GM23338 (cell line): Measurements from ENCODE around the gene PIR. TPM values are rescaled to one million over a fixed set of nuclear protein-coding genes. Genes with fewer than 3 reads are reported as not detected.

Source experiments
- ATAC-seq: fragments of 200-7000 bp; cut with Tn5 transposase; 3 replicates; pipeline ENCODE4 v1.9.1; 2020
- DNase-seq: peaks from one replicate; pipeline ENCODE4 v3.0.0-alpha.2; 2015; ENCODE audit warnings: low spot score
- H2AFZ ChIP-seq: fragments of 200-600 bp; sonication (generic); 2 replicates; pipeline ENCODE4 v1.8.0; 2016; ENCODE audit warnings: antibody characterized with exemption, mild to moderate bottlenecking, moderate library complexity
- H3F3A ChIP-seq: fragments of 200-600 bp; sonication (generic); replicated peaks from 2 replicates; pipeline ENCODE4 v1.8.0; 2017; ENCODE audit warnings: antibody characterized with exemption, mixed run types, low read depth
- H3K27ac ChIP-seq: fragments of 200-600 bp; sonication (generic); 2 replicates; pipeline ENCODE4 v1.6.1; 2016; ENCODE audit warnings: low read depth
- H3K27me3 ChIP-seq: fragments of 200-600 bp; sonication (generic); 2 replicates; pipeline ENCODE4 v1.8.0; 2016; ENCODE audit warnings: mild to moderate bottlenecking, mixed run types, moderate library complexity; ENCODE audit not compliant: insufficient read depth
- H3K36me3 ChIP-seq: fragments of 200-600 bp; sonication (generic); 2 replicates; pipeline ENCODE4 v1.8.0; 2016; ENCODE audit warnings: mild to moderate bottlenecking; ENCODE audit not compliant: insufficient read depth
- H3K4me1 ChIP-seq: fragments of 200-600 bp; sonication (generic); 2 replicates; pipeline ENCODE4 v1.8.0; 2016; ENCODE audit warnings: mild to moderate bottlenecking, moderate library complexity; ENCODE audit not compliant: insufficient read depth
- H3K4me2 ChIP-seq: fragments of 200-600 bp; sonication (generic); 2 replicates; pipeline ENCODE4 v1.7.1; 2017; ENCODE audit warnings: mixed run types
- H3K4me3 ChIP-seq: fragments of 200-600 bp; sonication (generic); 2 replicates; pipeline ENCODE4 v1.6.1; 2016; ENCODE audit warnings: mixed run types
- H3K79me2 ChIP-seq: fragments of 200-600 bp; sonication (generic); replicated peaks from 2 replicates; pipeline ENCODE4 v1.8.0; 2017; ENCODE audit warnings: mild to moderate bottlenecking; ENCODE audit not compliant: insufficient read depth
- H3K9me2 ChIP-seq: fragments of 200-600 bp; sonication (generic); 2 replicates; pipeline ENCODE4 v1.8.0; 2017; ENCODE audit not compliant: insufficient read depth
- H4K20me1 ChIP-seq: fragments of 200-600 bp; sonication (generic); replicated peaks from 2 replicates; pipeline ENCODE4 v1.8.0; 2017; ENCODE audit warnings: mild to moderate bottlenecking; ENCODE audit not compliant: insufficient read depth
- H3K27ac Mint-ChIP-seq: 2 replicates; pipeline ENCODE4 v1.8.0; 2020; ENCODE audit warnings: inconsistent platforms, mild to moderate bottlenecking, moderate library complexity, mixed read lengths
- H3K27me3 Mint-ChIP-seq: 3 replicates; pipeline ENCODE4 v1.8.0; 2022; ENCODE audit warnings: low read depth, mild to moderate bottlenecking, moderate library complexity, mixed read lengths, inconsistent platforms; ENCODE audit not compliant: insufficient read depth, poor library complexity
- H3K36me3 Mint-ChIP-seq: 3 replicates; pipeline ENCODE4 v1.8.0; 2021; ENCODE audit warnings: low read depth, mild to moderate bottlenecking, inconsistent platforms, moderate library complexity, mixed read lengths
- H3K4me1 Mint-ChIP-seq: 3 replicates; pipeline ENCODE4 v1.8.0; 2020; ENCODE audit warnings: mild to moderate bottlenecking, inconsistent platforms, mixed read lengths
- H3K4me3 Mint-ChIP-seq: 3 replicates; pipeline ENCODE4 v1.8.0; 2021; ENCODE audit warnings: moderate library complexity, mild to moderate bottlenecking, inconsistent platforms, mixed read lengths
- H3K9me3 Mint-ChIP-seq: 3 replicates; pipeline ENCODE4 v1.8.0; 2020; ENCODE audit warnings: moderate library complexity, mild to moderate bottlenecking, inconsistent platforms, mixed read lengths
- EZH2 ChIP-seq: fragments of 200-600 bp; sonication (generic); IDR thresholded peaks from one replicate; pipeline ENCODE4 v1.8.0; 2017; ENCODE audit warnings: antibody characterized with exemption, mild to moderate bottlenecking, low read depth; ENCODE audit not compliant: unreplicated experiment
- POLR2AphosphoS5 ChIP-seq: IDR thresholded peaks from 2 replicates; pipeline ENCODE4 v1.6.1; 2016; ENCODE audit warnings: antibody characterized with exemption, low read depth
- ZNF114 ChIP-seq: fragments of 250-450 bp; sonication (Bioruptor Pico); IDR thresholded peaks from 2 replicates; pipeline ENCODE4 v1.5.0; 2020; ENCODE audit warnings: mild to moderate bottlenecking, moderate library complexity
- long read RNA-seq: library from polyadenylated mRNA; unstranded; transcript quantifications from one replicate; pipeline ENCODE4 v2.0.0, GENCODE V29; 2020; ENCODE audit not compliant: unreplicated experiment
- polyA plus RNA-seq: library from polyadenylated mRNA; unstranded; fragments of >200 nt; fragmentation: Nextera tagmentation; extraction: Ambion mirVana; gene quantifications from 2 replicates; pipeline ENCODE4 v1.2.1, GENCODE V29; 2016
- total RNA-seq: library from RNA; depleted of rRNA; stranded (reverse); fragments of >200 nt; shearing (Covaris generic); gene quantifications from 2 replicates; pipeline ENCODE4 v1.2.3, GENCODE V29; 2014; rRNA removed
- TF ChIP-seq, protein P1 (sequence below): fragments of 250-450 bp; sonication (Bioruptor Pico); IDR thresholded peaks from 2 replicates; pipeline ENCODE4 v1.5.0; 2020; ENCODE audit warnings: mild to moderate bottlenecking, moderate library complexity
- TF ChIP-seq, protein P2 (sequence below), 2 experiments: fragments of 200-600 bp in 1 of 2; sonication (generic) in 1 of 2; conservative IDR thresholded peaks; 2 replicates each; pipeline versions ENCODE4 v1.5.1 to v1.6.1; 2016 to 2017; ENCODE audit warnings: antibody characterized with exemption in 2 of 2, low read depth in 2 of 2, mild to moderate bottlenecking in 2 of 2, moderate library complexity in 1 of 2
- TF ChIP-seq, protein P3 (sequence below): IDR thresholded peaks from one replicate; pipeline ENCODE4 v1.6.1; 2018; ENCODE audit warnings: antibody characterized with exemption; ENCODE audit not compliant: unreplicated experiment

PIR gene
- total RNA-seq (13.1 and 21.0 TPM in 2 replicates), polyA plus RNA-seq (22.6 and 25.2 TPM in 2 replicates)
- long read RNA-seq, transcript PIR-201 (10 exons, 1,282 nt) = major isoform, 15 of 27 reads
- long read RNA-seq, transcript PIR-202 (10 exons, 1,539 nt) = minor isoform, 7 of 27 reads
- long read RNA-seq, partial matches to known transcripts = 2 of 27 reads
- long read RNA-seq, other reads (novel, unspliced or antisense) = 3 of 27 reads

DNA sequence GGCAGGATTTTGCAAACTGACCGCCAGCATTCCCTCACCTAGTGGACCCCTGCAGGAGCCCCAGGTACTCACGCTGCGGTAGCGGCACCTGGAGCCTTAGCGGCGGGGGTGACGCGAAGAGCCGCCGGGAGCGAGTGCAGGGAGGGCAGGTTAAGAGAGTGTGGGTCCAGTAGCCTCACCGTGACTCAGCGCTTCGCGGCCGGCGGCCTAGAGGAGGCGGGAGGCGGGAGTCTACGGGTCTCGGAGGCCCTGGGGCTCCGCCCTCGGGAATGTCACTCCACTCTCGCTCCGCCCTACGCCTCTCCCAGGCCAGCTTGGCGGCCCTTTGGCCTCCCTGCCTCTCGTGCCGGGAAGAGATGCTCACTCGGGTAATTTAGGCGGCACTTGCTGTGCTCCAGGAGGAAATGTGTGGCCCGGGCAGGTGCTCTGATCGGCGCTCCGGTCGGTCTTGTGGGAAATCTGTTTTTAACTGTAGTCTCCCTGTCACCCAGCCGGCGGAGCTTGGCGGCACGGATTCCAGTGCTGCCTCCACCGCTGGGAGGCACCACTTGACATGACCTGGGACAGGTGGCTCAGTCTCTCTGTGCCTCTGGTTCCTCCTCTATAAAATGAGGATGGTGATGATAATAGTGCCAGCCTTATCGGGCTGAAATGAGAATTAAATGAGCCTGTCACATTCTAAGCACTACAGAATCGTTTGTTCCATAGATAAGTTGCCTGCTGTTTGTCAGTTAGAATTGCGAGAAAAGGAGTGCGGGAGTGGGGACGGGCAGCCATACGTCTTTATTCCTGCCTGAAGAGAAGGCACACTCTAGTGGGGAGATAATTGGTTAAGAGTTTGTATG is at the start of gene PIR:
Gene PIR, minus strand, starts transcription at position 216 of the 845 bp plus-strand sequence. CDS start 2,076 bp downstream, outside the sequence.
- H3K27ac Mint-ChIP-seq = peak within 1 kb of the TSS; percentile 97
- no peaks in the 10 kb centered on the region for H4K20me1 ChIP-seq
- peaks cover 13% of the 10 kb centered on the region; the same call in 2 of the 3 replicates for H3K36me3 Mint-ChIP-seq
- H3F3A ChIP-seq = no peaks in the 10 kb centered on the region
- TF ChIP-seq, protein P1, sequence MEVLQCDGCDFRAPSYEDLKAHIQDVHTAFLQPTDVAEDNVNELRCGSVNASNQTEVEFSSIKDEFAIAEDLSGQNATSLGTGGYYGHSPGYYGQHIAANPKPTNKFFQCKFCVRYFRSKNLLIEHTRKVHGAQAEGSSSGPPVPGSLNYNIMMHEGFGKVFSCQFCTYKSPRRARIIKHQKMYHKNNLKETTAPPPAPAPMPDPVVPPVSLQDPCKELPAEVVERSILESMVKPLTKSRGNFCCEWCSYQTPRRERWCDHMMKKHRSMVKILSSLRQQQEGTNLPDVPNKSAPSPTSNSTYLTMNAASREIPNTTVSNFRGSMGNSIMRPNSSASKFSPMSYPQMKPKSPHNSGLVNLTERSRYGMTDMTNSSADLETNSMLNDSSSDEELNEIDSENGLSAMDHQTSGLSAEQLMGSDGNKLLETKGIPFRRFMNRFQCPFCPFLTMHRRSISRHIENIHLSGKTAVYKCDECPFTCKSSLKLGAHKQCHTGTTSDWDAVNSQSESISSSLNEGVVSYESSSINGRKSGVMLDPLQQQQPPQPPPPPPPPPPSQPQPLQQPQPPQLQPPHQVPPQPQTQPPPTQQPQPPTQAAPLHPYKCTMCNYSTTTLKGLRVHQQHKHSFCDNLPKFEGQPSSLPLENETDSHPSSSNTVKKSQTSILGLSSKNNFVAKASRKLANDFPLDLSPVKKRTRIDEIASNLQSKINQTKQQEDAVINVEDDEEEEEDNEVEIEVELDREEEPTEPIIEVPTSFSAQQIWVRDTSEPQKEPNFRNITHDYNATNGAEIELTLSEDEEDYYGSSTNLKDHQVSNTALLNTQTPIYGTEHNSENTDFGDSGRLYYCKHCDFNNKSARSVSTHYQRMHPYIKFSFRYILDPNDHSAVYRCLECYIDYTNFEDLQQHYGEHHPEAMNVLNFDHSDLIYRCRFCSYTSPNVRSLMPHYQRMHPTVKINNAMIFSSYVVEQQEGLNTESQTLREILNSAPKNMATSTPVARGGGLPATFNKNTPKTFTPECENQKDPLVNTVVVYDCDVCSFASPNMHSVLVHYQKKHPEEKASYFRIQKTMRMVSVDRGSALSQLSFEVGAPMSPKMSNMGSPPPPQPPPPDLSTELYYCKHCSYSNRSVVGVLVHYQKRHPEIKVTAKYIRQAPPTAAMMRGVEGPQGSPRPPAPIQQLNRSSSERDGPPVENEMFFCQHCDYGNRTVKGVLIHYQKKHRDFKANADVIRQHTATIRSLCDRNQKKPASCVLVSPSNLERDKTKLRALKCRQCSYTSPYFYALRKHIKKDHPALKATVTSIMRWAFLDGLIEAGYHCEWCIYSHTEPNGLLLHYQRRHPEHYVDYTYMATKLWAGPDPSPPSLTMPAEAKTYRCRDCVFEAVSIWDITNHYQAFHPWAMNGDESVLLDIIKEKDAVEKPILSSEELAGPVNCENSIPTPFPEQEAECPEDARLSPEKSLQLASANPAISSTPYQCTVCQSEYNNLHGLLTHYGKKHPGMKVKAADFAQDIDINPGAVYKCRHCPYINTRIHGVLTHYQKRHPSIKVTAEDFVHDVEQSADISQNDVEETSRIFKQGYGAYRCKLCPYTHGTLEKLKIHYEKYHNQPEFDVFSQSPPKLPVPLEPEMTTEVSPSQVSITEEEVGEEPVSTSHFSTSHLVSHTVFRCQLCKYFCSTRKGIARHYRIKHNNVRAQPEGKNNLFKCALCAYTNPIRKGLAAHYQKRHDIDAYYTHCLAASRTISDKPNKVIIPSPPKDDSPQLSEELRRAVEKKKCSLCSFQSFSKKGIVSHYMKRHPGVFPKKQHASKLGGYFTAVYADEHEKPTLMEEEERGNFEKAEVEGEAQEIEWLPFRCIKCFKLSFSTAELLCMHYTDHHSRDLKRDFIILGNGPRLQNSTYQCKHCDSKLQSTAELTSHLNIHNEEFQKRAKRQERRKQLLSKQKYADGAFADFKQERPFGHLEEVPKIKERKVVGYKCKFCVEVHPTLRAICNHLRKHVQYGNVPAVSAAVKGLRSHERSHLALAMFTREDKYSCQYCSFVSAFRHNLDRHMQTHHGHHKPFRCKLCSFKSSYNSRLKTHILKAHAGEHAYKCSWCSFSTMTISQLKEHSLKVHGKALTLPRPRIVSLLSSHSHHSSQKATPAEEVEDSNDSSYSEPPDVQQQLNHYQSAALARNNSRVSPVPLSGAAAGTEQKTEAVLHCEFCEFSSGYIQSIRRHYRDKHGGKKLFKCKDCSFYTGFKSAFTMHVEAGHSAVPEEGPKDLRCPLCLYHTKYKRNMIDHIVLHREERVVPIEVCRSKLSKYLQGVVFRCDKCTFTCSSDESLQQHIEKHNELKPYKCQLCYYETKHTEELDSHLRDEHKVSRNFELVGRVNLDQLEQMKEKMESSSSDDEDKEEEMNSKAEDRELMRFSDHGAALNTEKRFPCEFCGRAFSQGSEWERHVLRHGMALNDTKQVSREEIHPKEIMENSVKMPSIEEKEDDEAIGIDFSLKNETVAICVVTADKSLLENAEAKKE (CRISPR knock-in tag) = no peak
- TF ChIP-seq, protein P2, sequence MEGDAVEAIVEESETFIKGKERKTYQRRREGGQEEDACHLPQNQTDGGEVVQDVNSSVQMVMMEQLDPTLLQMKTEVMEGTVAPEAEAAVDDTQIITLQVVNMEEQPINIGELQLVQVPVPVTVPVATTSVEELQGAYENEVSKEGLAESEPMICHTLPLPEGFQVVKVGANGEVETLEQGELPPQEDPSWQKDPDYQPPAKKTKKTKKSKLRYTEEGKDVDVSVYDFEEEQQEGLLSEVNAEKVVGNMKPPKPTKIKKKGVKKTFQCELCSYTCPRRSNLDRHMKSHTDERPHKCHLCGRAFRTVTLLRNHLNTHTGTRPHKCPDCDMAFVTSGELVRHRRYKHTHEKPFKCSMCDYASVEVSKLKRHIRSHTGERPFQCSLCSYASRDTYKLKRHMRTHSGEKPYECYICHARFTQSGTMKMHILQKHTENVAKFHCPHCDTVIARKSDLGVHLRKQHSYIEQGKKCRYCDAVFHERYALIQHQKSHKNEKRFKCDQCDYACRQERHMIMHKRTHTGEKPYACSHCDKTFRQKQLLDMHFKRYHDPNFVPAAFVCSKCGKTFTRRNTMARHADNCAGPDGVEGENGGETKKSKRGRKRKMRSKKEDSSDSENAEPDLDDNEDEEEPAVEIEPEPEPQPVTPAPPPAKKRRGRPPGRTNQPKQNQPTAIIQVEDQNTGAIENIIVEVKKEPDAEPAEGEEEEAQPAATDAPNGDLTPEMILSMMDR (conservative IDR thresholded peaks at IDR 0.05; ENCODE audit: low read depth in 2 of 2) = peak; percentile 34 to 51; a peak in 3 of 4 replicates
- no peak for TF ChIP-seq EZH2
- no peak for TF ChIP-seq ZNF114
- TF ChIP-seq, protein P3, sequence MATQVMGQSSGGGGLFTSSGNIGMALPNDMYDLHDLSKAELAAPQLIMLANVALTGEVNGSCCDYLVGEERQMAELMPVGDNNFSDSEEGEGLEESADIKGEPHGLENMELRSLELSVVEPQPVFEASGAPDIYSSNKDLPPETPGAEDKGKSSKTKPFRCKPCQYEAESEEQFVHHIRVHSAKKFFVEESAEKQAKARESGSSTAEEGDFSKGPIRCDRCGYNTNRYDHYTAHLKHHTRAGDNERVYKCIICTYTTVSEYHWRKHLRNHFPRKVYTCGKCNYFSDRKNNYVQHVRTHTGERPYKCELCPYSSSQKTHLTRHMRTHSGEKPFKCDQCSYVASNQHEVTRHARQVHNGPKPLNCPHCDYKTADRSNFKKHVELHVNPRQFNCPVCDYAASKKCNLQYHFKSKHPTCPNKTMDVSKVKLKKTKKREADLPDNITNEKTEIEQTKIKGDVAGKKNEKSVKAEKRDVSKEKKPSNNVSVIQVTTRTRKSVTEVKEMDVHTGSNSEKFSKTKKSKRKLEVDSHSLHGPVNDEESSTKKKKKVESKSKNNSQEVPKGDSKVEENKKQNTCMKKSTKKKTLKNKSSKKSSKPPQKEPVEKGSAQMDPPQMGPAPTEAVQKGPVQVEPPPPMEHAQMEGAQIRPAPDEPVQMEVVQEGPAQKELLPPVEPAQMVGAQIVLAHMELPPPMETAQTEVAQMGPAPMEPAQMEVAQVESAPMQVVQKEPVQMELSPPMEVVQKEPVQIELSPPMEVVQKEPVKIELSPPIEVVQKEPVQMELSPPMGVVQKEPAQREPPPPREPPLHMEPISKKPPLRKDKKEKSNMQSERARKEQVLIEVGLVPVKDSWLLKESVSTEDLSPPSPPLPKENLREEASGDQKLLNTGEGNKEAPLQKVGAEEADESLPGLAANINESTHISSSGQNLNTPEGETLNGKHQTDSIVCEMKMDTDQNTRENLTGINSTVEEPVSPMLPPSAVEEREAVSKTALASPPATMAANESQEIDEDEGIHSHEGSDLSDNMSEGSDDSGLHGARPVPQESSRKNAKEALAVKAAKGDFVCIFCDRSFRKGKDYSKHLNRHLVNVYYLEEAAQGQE = no peak
- TF ChIP-seq POLR2AphosphoS5 = peak; percentile 39
- peak within 1 kb of the TSS; percentile 82 for H3K4me2 ChIP-seq
- H3K27me3 ChIP-seq = no peaks in the 10 kb centered on the region
- H3K4me1 ChIP-seq = peaks cover 8% of the 10 kb centered on the region; the same call in 1 of the 2 replicates
- H3K4me3 ChIP-seq = peak within 1 kb of the TSS; percentile 62
- H3K4me3 Mint-ChIP-seq = peak within 1 kb of the TSS; percentile 84
- peak; percentile 90 for DNase-seq
- no peaks in the 10 kb centered on the region for H3K27me3 Mint-ChIP-seq
- H3K4me1 Mint-ChIP-seq = peaks cover 18% of the 10 kb centered on the region
- H3K9me2 ChIP-seq = no peaks in the 10 kb centered on the region
- no peaks in the 10 kb centered on the region for H3K36me3 ChIP-seq
- peak within 1 kb of the TSS; percentile 63 for H2AFZ ChIP-seq
- peak within 1 kb of the TSS; percentile 87 for H3K27ac ChIP-seq
- no peaks in the 10 kb centered on the region; the same call in 2 of the 3 replicates for H3K9me3 Mint-ChIP-seq
- no peaks in the 10 kb centered on the region; the same call in 1 of the 2 replicates for H3K79me2 ChIP-seq
- ATAC-seq = peak; percentile 98
